ENCODE measurements around the gene HDGF. TPM values are rescaled to one million over a fixed set of nuclear protein-coding genes. Genes with fewer than 3 reads are reported as not detected.
A peak's percentile ranks its signal among the peaks of the same experiment; 100 is the strongest.

HDGF gene
- total and polyA plus RNA-seq, 2 experiments from 2014 or later = 106 to 251 TPM

GRCh38 chr1:156797212-156797871 is 45.9 kb upstream of the HDGF start:
- no peak overlapping the region for H2AFZ ChIP-seq
- H3K27me3 Mint-ChIP-seq (ENCODE audit: insufficient read depth, low read depth, poor library complexity) = peaks cover 2% of the 10 kb centered on the region
- no peak overlapping the region for H3K27ac Mint-ChIP-seq
- H3K27ac ChIP-seq (ENCODE audit: low read depth) = no peak overlapping the region
- no peaks in the 10 kb centered on the region for H3K9me2 ChIP-seq (ENCODE audit: insufficient read depth)
- H3K4me3 Mint-ChIP-seq = no peak overlapping the region
- H4K20me1 ChIP-seq (replicated peaks; ENCODE audit: insufficient read depth) = peaks cover 22% of the 10 kb centered on the region
- no peaks in the 10 kb centered on the region for H3K4me1 Mint-ChIP-seq
- peak; percentile 86 for DNase-seq (ENCODE audit: low spot score)
- peaks cover 33% of the 10 kb centered on the region for H3F3A ChIP-seq (replicated peaks; ENCODE audit: low read depth)
- no peaks in the 10 kb centered on the region for H3K4me1 ChIP-seq (ENCODE audit: insufficient read depth)
- ATAC-seq = peak; percentile 93
- H3K36me3 ChIP-seq (ENCODE audit: insufficient read depth) = peaks cover 47% of the 10 kb centered on the region
- no peak overlapping the region for H3K4me2 ChIP-seq
- H3K36me3 Mint-ChIP-seq (ENCODE audit: low read depth) = peaks cover 84% of the 10 kb centered on the region
- TF ChIP-seq EZH2phosphoT487 (IDR thresholded peaks at IDR 0.05; ENCODE audit: unreplicated experiment) (no peak), CTCF (conservative IDR thresholded peaks at IDR 0.05; ENCODE audit: low read depth in 2 of 2) (peak; percentile 84 to 96)
- no peaks in the 10 kb centered on the region for H3K9me3 Mint-ChIP-seq
- H3K4me3 ChIP-seq = no peak overlapping the region
- H3K79me2 ChIP-seq (replicated peaks; ENCODE audit: insufficient read depth) = no peaks in the 10 kb centered on the region; the same call in 1 of the 2 replicates
- H3K27me3 ChIP-seq (ENCODE audit: insufficient read depth) = no peaks in the 10 kb centered on the region

- ATAC-seq (no peak), DNase-seq (ENCODE audit: low spot score) (no peak)
- Mint-ChIP-seq H3K27ac (no peak overlapping the region), H3K4me3 (no peak overlapping the region), H3K9me3 (no peaks in the 10 kb centered on the region), H3K4me1 (no peaks in the 10 kb centered on the region), H3K27me3 (ENCODE audit: insufficient read depth, low read depth, poor library complexity) (peaks cover 2% of the 10 kb centered on the region), H3K36me3 (ENCODE audit: low read depth) (peaks cover 90% of the 10 kb centered on the region)
- Histone ChIP-seq H3K79me2 (replicated peaks; ENCODE audit: insufficient read depth) (no peaks in the 10 kb centered on the region; the same call in 1 of the 2 replicates), H3K9me2 (ENCODE audit: insufficient read depth) (no peaks in the 10 kb centered on the region), H3K4me2 (no peak overlapping the region), H3F3A (replicated peaks; ENCODE audit: low read depth) (peaks cover 36% of the 10 kb centered on the region), H4K20me1 (replicated peaks; ENCODE audit: insufficient read depth) (peaks cover 25% of the 10 kb centered on the region), H3K36me3 (ENCODE audit: insufficient read depth) (peaks cover 52% of the 10 kb centered on the region), H3K4me1 (ENCODE audit: insufficient read depth) (no peaks in the 10 kb centered on the region), H3K27me3 (ENCODE audit: insufficient read depth) (no peaks in the 10 kb centered on the region), H2AFZ (no peak overlapping the region), H3K4me3 (no peak overlapping the region), H3K27ac (ENCODE audit: low read depth) (no peak overlapping the region)
- TF ChIP-seq ETS1 (IDR thresholded peaks at IDR 0.05) (no peak), CREB1 (CRISPR knock-in tag; IDR thresholded peaks at IDR 0.05; ENCODE audit: low read depth) (no peak), ZNF114 (CRISPR knock-in tag; IDR thresholded peaks at IDR 0.05) (no peak), ZNF462 (CRISPR knock-in tag; IDR thresholded peaks at IDR 0.05) (no peak), NANOG (IDR thresholded peaks at IDR 0.05; ENCODE audit: borderline replicate concordance) (no peak)
These were observed 45.0 kb upstream of the HDGF start for GRCh38 chr1:156796340-156797097.

Measured in GM23338 (cell line).